NCI-H446 (cell line): ENCODE data around the gene TUT1.
"Not testable (repeated sequence)": the region's sequence is repeated elsewhere in the genome, so short reads cannot be mapped to it uniquely, and the experiment has no call there.

Experiments
- DNase-seq, 2 experiments: peaks; one replicate each; lab custom pipeline; 2025; lab: John Stamatoyannopoulos, UW

The TUT1 gene

GRCh38 chr11:62575837-62576236, 15.5 kb downstream of the TUT1 start:
- DNase-seq, result no peak

- no peak for DNase-seq
These were observed 16.2 kb downstream of the TUT1 start for GRCh38 chr11:62575156-62575555.

GRCh38 chr11:62574363-62575071, 16.8 kb downstream of the TUT1 start:
- DNase-seq, result no peak

- peak; percentile 99 to 100 for DNase-seq
These were observed 17.5 kb downstream of the TUT1 start, which contains the start of gene EEF1G for GRCh38 chr11:62573592-62574362. Gene EEF1G (minus strand): TSS chr11:62573891. CDS start chr11:62573842, 49 bp downstream.

- no peak for DNase-seq
These were observed 18.2 kb downstream of the TUT1 start for GRCh38 chr11:62573006-62573591.

GRCh38 chr11:62572431-62572830, 18.9 kb downstream of the TUT1 start:
- DNase-seq, result no peak

GRCh38 chr11:62571493-62571892, 19.8 kb downstream of the TUT1 start:
- not testable (repeated sequence) for DNase-seq

GRCh38 chr11:62570903-62571302, 20.4 kb downstream of the TUT1 start:
- not testable (repeated sequence) for DNase-seq

GRCh38 chr11:62569611-62570010, 21.7 kb downstream of the TUT1 start:
- DNase-seq, result no peak

- DNase-seq, result no peak
These were observed 24.2 kb downstream of the TUT1 start for GRCh38 chr11:62567018-62567633.

- no peak for DNase-seq
These were observed 25.1 kb downstream of the TUT1 start for GRCh38 chr11:62566247-62566646.

- DNase-seq, result no peak
These were observed 26.1 kb downstream of the TUT1 start for GRCh38 chr11:62565100-62565802.

GRCh38 chr11:62561677-62562230, 29.6 kb downstream of the TUT1 start:
- not testable (repeated sequence) for DNase-seq

- DNase-seq, result peak; percentile 31 to 44
These were observed 30.7 kb downstream of the TUT1 start for GRCh38 chr11:62560566-62561103.

GRCh38 chr11:62559626-62560025, 31.7 kb downstream of the TUT1 start:
- not testable (repeated sequence) for DNase-seq

GRCh38 chr11:62559204-62559603, 32.1 kb downstream of the TUT1 start:
- no peak for DNase-seq

GRCh38 chr11:62558669-62559068, 32.7 kb downstream of the TUT1 start:
- no peak for DNase-seq

- DNase-seq, result no peak
These were observed 34.3 kb downstream of the TUT1 start for GRCh38 chr11:62556875-62557631.

GRCh38 chr11:62556108-62556874, 35.0 kb downstream of the TUT1 start:
- DNase-seq, result peak; percentile 47 to 72
